Measurements from ENCODE around the gene PGR.

DNA sequence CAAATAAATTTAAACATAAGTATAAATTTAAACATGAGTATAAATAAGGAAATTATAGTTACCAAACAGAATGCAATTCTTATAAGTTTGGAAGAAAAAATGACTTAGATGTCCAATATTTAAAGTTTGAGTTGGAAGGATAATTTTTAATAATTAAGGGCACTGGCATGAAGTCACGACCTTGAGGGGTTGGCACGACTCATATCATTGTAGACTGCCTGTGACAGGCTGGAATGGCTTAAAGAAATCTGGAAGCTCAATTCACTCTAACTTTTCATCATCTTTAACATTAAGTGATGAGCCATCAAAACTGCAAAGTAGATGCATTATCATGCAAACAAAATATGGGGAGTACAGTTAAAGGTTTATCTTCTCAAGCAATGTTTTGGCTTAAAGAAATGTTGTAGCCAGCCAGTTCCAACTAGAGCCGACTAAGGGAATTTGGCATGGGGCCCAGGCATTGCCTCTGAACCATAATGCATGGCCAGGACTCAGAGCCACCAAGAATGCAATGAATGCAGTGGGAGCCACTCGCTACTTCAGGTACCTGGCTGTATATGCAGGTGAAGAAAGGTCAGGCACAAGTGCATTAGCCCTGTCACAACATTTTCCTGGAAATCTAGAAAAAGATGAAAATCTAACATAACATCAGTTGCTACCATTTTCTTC lies 33.4 kb downstream of the PGR start:
- TF ChIP-seq CTCF (optimal IDR thresholded peaks at IDR 0.05 in 1 of 3, IDR thresholded peaks at IDR 0.05 in 1 of 3, conservative IDR thresholded peaks at IDR 0.05 in 1 of 3; ENCODE audit: extremely low read depth in 1 of 3, insufficient read depth in 2 of 3, low read length in 3 of 3) (no peak), EZH2 (IDR thresholded peaks at IDR 0.05; ENCODE audit: low read length) (no peak)
